H9 (cell line): ENCODE results near the gene OR52L1. TPM values are rescaled to one million over a fixed set of nuclear protein-coding genes. Genes with fewer than 3 reads are reported as not detected.

Experiments used
- DNase-seq: peaks from one replicate; pipeline ENCODE4 v3.0.0-alpha.2; 2017
- H2AFZ ChIP-seq: one replicate; pipeline ENCODE4 v1.6.1; 2013; ENCODE audit warnings: mild to moderate bottlenecking, low read length, control low read depth, moderate library complexity
- H2AK5ac ChIP-seq: 2 replicates; pipeline ENCODE4 v1.6.1; 2013; ENCODE audit warnings: low read length, control low read depth, mixed read lengths; ENCODE audit not compliant: insufficient read length
- H2BK120ac ChIP-seq: one replicate; pipeline ENCODE4 v1.6.1; 2013; ENCODE audit warnings: low read depth, mild to moderate bottlenecking, low read length, control low read depth, inconsistent platforms; ENCODE audit not compliant: poor library complexity, severe bottlenecking
- H2BK12ac ChIP-seq: 2 replicates; pipeline ENCODE4 v1.6.1; 2013; ENCODE audit warnings: low read length, control low read depth, mixed read lengths, low read depth; ENCODE audit not compliant: insufficient read length
- H2BK15ac ChIP-seq: 2 replicates; pipeline ENCODE4 v1.6.1; 2013; ENCODE audit warnings: low read depth, low read length, control low read depth
- H2BK20ac ChIP-seq: one replicate; pipeline ENCODE4 v1.6.1; 2013; ENCODE audit warnings: low read depth, mild to moderate bottlenecking, low read length, control low read depth, inconsistent platforms; ENCODE audit not compliant: poor library complexity, severe bottlenecking
- H2BK5ac ChIP-seq: 2 replicates; pipeline ENCODE4 v1.6.1; 2013; ENCODE audit warnings: low read length, control low read depth, mixed read lengths; ENCODE audit not compliant: insufficient read length
- H3K14ac ChIP-seq: 2 replicates; pipeline ENCODE4 v1.6.1; 2013; ENCODE audit warnings: low read length, control low read depth; ENCODE audit not compliant: insufficient read depth
- H3K18ac ChIP-seq: 2 replicates; pipeline ENCODE4 v1.6.1; 2013; ENCODE audit warnings: low read depth, mild to moderate bottlenecking, mixed read lengths, low read length, control low read depth; ENCODE audit not compliant: insufficient read length
- H3K23ac ChIP-seq: 2 replicates; pipeline ENCODE4 v1.6.1; 2013; ENCODE audit warnings: low read length, control low read depth, mixed read lengths, low read depth; ENCODE audit not compliant: insufficient read length
- H3K23me2 ChIP-seq: 2 replicates; pipeline ENCODE4 v1.6.1; 2013; ENCODE audit warnings: low read depth, mild to moderate bottlenecking, mixed read lengths, low read length, control low read depth; ENCODE audit not compliant: insufficient read length, poor library complexity, severe bottlenecking
- H3K27ac ChIP-seq: 2 replicates; pipeline ENCODE4 v1.5.1; 2013; ENCODE audit warnings: low read length, control low read depth, mixed read lengths, low read depth; ENCODE audit not compliant: insufficient read length
- H3K27me3 ChIP-seq: 2 replicates; pipeline ENCODE4 v1.6.1; 2013; ENCODE audit warnings: low read length, control low read depth, inconsistent platforms; ENCODE audit not compliant: insufficient read depth
- H3K4ac ChIP-seq: 2 replicates; pipeline ENCODE4 v1.6.1; 2013; ENCODE audit warnings: low read depth, mild to moderate bottlenecking, control low read depth, inconsistent platforms, low read length, moderate library complexity
- H3K4me1 ChIP-seq: 2 replicates; pipeline ENCODE4 v1.6.1; 2013; ENCODE audit warnings: low read length, control low read depth, inconsistent platforms; ENCODE audit not compliant: insufficient read depth
- H3K4me2 ChIP-seq: 2 replicates; pipeline ENCODE4 v1.6.1; 2013; ENCODE audit warnings: low read length, control low read depth, mixed read lengths; ENCODE audit not compliant: insufficient read length, insufficient read depth
- H3K56ac ChIP-seq: 2 replicates; pipeline ENCODE4 v1.6.1; 2013; ENCODE audit warnings: low read depth, mild to moderate bottlenecking, mixed read lengths, low read length, control low read depth; ENCODE audit not compliant: insufficient read length
- H3K79me1 ChIP-seq: 2 replicates; pipeline ENCODE4 v1.6.1; 2013; ENCODE audit warnings: low read depth, mild to moderate bottlenecking, moderate library complexity, low read length, control low read depth, inconsistent platforms; ENCODE audit not compliant: insufficient read depth, poor library complexity, severe bottlenecking
- H3K79me2 ChIP-seq: 2 replicates; pipeline ENCODE4 v1.6.1; 2013; ENCODE audit warnings: low read length, control low read depth, inconsistent platforms; ENCODE audit not compliant: insufficient read depth
- H3K9ac ChIP-seq: 2 replicates; pipeline ENCODE4 v1.6.1; 2013; ENCODE audit warnings: low read length, control low read depth, mixed read lengths; ENCODE audit not compliant: insufficient read length; ENCODE audit errors: extremely low read depth
- H3K9me3 ChIP-seq: one replicate; pipeline ENCODE4 v1.6.1; 2013; ENCODE audit warnings: low read depth, low read length, inconsistent platforms; ENCODE audit not compliant: control insufficient read depth
- H3T11ph ChIP-seq: one replicate; pipeline ENCODE4 v1.6.1; 2013; ENCODE audit warnings: mild to moderate bottlenecking, low read length, control low read depth, inconsistent platforms
- H4K20me1 ChIP-seq: one replicate; pipeline ENCODE4 v1.6.1; 2013; ENCODE audit not compliant: control insufficient read depth, insufficient read length, insufficient read depth
- H4K5ac ChIP-seq: 2 replicates; pipeline ENCODE4 v1.6.1; 2013; ENCODE audit warnings: low read depth, mild to moderate bottlenecking, mixed read lengths, low read length, control low read depth; ENCODE audit not compliant: insufficient read length
- H4K8ac ChIP-seq: replicated peaks from 2 replicates; pipeline ENCODE4 v1.6.1; 2013; ENCODE audit warnings: low read length, control low read depth, mixed read lengths, low read depth; ENCODE audit not compliant: insufficient read length
- H4K91ac ChIP-seq: 2 replicates; pipeline ENCODE4 v1.6.1; 2013; ENCODE audit warnings: low read depth, mild to moderate bottlenecking, moderate library complexity, mixed read lengths, low read length, control low read depth; ENCODE audit not compliant: insufficient read length
- H3K27ac Mint-ChIP-seq, 3 experiments: 2 replicates in 2 of 3; 3 replicates in 1 of 3; pipeline ENCODE4 v1.8.0; 2020 to 2021; ENCODE audit warnings: mixed read lengths in 3 of 3, mild to moderate bottlenecking in 1 of 3, moderate library complexity in 1 of 3
- H3K27me3 Mint-ChIP-seq: 2 replicates; pipeline ENCODE4 v1.8.0; 2021; ENCODE audit warnings: low read depth, mild to moderate bottlenecking, moderate library complexity, mixed read lengths
- H3K36me3 Mint-ChIP-seq, 3 experiments: 2 replicates in 2 of 3; 3 replicates in 1 of 3; pipeline ENCODE4 v1.8.0; 2020 to 2021; ENCODE audit warnings: low read depth in 3 of 3, mixed read lengths in 3 of 3; ENCODE audit not compliant: insufficient read depth in 1 of 3
- H3K4me1 Mint-ChIP-seq, 2 experiments: 2 replicates each; pipeline ENCODE4 v1.8.0; 2020; ENCODE audit warnings: mixed read lengths in 2 of 2
- H3K4me3 Mint-ChIP-seq, 2 experiments: 2 replicates in 1 of 2; 3 replicates in 1 of 2; pipeline ENCODE4 v1.8.0; 2020 to 2021; ENCODE audit warnings: mild to moderate bottlenecking in 2 of 2, mixed read lengths in 2 of 2, moderate library complexity in 1 of 2
- H3K9me3 Mint-ChIP-seq, 2 experiments: 2 replicates in 1 of 2; 3 replicates in 1 of 2; pipeline ENCODE4 v1.8.0; 2020; ENCODE audit warnings: mild to moderate bottlenecking in 2 of 2, mixed read lengths in 2 of 2, moderate library complexity in 1 of 2
- WGBS: extraction: QIAGEN DNeasy Blood & Tissue Kit; methylation state at CpG from one replicate; pipeline ENCODE4 v1.1.7; 2013; ENCODE audit warnings: missing lambda C conversion rate, low lambda C conversion rate, mixed read lengths; ENCODE audit not compliant: insufficient read length; ENCODE audit errors: extremely low coverage; 5-methylcytosine and 5-hydroxymethylcytosine counted together
- total RNA-seq: library from RNA; stranded (reverse); gene quantifications from 2 replicates; pipeline ENCODE4 v1.2.1, GENCODE V29; 2021
- TF ChIP-seq, protein P1 (sequence below): fragments of 200-600 bp; sonication (generic); conservative IDR thresholded peaks from 3 replicates; pipeline ENCODE4 v1.8.0; 2021; ENCODE audit warnings: antibody characterized with exemption, mild to moderate bottlenecking

The OR52L1 gene
- total RNA-seq, 1 experiment from 2014 or later = not detected

DNA sequence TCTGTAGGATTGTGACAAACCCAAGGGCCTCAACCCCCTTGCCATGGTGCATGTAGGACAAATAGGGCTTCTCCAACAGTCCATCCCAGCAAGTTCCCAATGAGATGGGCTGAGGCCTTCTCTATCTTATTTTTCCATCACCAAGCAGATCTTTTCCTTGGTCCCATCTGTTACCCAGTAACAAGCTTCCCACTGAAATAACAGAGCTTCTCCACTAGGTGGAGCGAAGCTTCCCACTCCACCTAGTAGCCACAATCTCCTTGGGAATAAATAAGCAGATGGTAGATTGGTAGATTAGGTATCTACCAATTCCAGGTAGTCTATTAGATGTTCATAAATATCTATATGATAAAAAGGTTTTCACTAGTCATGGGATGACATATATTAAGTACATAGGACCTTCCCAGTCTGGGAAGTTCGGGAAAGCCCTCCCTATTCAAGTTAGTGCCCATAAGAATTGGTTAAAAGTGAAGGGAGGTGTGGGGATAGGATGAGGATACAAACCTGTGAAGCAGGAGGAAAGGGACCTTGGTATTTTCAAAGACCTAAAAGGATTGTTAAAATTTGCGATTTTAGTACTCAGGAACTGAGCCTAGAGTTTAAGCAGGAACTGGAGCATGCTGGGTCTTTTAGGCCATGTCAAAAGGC lies 5.9 kb upstream of the OR52L1 start:
- peaks cover 1% of the 10 kb centered on the region; the same call in 1 of the 2 replicates for H3K27me3 Mint-ChIP-seq

More for the DNA sequence above, 5.9 kb upstream of the OR52L1 start:
- no peak overlapping the region for H4K8ac ChIP-seq
- H2BK15ac ChIP-seq = no peak overlapping the region
- DNase-seq = no peak
- H3T11ph ChIP-seq = no peak overlapping the region
- TF ChIP-seq, protein P1, sequence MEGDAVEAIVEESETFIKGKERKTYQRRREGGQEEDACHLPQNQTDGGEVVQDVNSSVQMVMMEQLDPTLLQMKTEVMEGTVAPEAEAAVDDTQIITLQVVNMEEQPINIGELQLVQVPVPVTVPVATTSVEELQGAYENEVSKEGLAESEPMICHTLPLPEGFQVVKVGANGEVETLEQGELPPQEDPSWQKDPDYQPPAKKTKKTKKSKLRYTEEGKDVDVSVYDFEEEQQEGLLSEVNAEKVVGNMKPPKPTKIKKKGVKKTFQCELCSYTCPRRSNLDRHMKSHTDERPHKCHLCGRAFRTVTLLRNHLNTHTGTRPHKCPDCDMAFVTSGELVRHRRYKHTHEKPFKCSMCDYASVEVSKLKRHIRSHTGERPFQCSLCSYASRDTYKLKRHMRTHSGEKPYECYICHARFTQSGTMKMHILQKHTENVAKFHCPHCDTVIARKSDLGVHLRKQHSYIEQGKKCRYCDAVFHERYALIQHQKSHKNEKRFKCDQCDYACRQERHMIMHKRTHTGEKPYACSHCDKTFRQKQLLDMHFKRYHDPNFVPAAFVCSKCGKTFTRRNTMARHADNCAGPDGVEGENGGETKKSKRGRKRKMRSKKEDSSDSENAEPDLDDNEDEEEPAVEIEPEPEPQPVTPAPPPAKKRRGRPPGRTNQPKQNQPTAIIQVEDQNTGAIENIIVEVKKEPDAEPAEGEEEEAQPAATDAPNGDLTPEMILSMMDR = peak; percentile 81
- Mint-ChIP-seq H3K4me1 (0 out of 4 replicates have a peak, but pooled peaks cover 0 to 2% of the 10 kb centered on the region in 2 experiments), H3K27ac (no peak overlapping the region), H3K36me3 (no peaks in the 10 kb centered on the region), H3K4me3 (no peak overlapping the region), H3K9me3 (no peaks in the 10 kb centered on the region)
- H2BK20ac ChIP-seq = no peak overlapping the region
- H2BK5ac ChIP-seq = no peak overlapping the region
- no peaks in the 10 kb centered on the region for H3K27me3 ChIP-seq
- H2BK12ac ChIP-seq = no peak overlapping the region
- H3K79me2 ChIP-seq = no peaks in the 10 kb centered on the region
- H2AK5ac ChIP-seq = no peak overlapping the region
- H3K4me1 ChIP-seq = no peaks in the 10 kb centered on the region
- H3K23ac ChIP-seq = no peak overlapping the region
- no peaks in the 10 kb centered on the region for H3K23me2 ChIP-seq
- no peak overlapping the region for H3K18ac ChIP-seq
- no peak overlapping the region for H2AFZ ChIP-seq
- no peaks in the 10 kb centered on the region for H4K20me1 ChIP-seq
- H3K14ac ChIP-seq = no peak overlapping the region
- WGBS = no CpG with 5 or more reads among the region's 3 CpGs
- no peak overlapping the region for H3K27ac ChIP-seq
- H3K79me1 ChIP-seq = no peaks in the 10 kb centered on the region
- H4K5ac ChIP-seq = no peak overlapping the region
- no peak overlapping the region for H4K91ac ChIP-seq
- no peaks in the 10 kb centered on the region for H3K9me3 ChIP-seq
- no peak overlapping the region for H3K9ac ChIP-seq
- H3K4ac ChIP-seq = no peak overlapping the region
- no peak overlapping the region for H3K4me2 ChIP-seq
- no peak overlapping the region for H3K56ac ChIP-seq
- no peak overlapping the region for H2BK120ac ChIP-seq
